HepG2 (cell line): ENCODE results near the gene PPP1R13B. TPM values are rescaled to one million over a fixed set of nuclear protein-coding genes. Genes with fewer than 3 reads are reported as not detected.

ENCODE experiments used
- ARID5B ChIP-seq: IDR thresholded peaks from 2 replicates; pipeline ENCODE4 v1.4.0; 2020; ENCODE audit warnings: mild to moderate bottlenecking, missing genetic modification reagents
- BCL6 ChIP-seq: IDR thresholded peaks from 2 replicates; pipeline ENCODE4 v1.6.1; 2016; ENCODE audit warnings: missing genetic modification reagents, missing compliant biosample characterization
- CBX5 ChIP-seq: sonication (generic); formaldehyde crosslinking; IDR thresholded peaks from 2 replicates; pipeline ENCODE4 v1.4.0; 2020; ENCODE audit warnings: missing genetic modification reagents, borderline replicate concordance
- HDAC2 ChIP-seq: sonication (generic); formaldehyde crosslinking; IDR thresholded peaks from 2 replicates; pipeline ENCODE4 v1.4.0; 2020; ENCODE audit warnings: missing genetic modification reagents
- MED1 ChIP-seq: sonication (generic); formaldehyde crosslinking; IDR thresholded peaks from 2 replicates; pipeline ENCODE4 v1.4.0; 2020; ENCODE audit warnings: missing genetic modification reagents
- MNT ChIP-seq: fragments of 450-650 bp; IDR thresholded peaks from 2 replicates; pipeline ENCODE4 v1.6.1; 2016
- MZF1 ChIP-seq: sonication (generic); formaldehyde crosslinking; IDR thresholded peaks from 2 replicates; pipeline ENCODE4 v1.8.1; 2023; ENCODE audit warnings: mild to moderate bottlenecking, missing genetic modification reagents, borderline replicate concordance
- NR2F1 ChIP-seq, 2 experiments: fragments of 450-650 bp in 1 of 2; formaldehyde crosslinking in 1 of 2; IDR thresholded peaks; 2 replicates each; pipeline versions ENCODE4 v1.5.0 to v1.6.1; 2016 to 2020; ENCODE audit warnings: mild to moderate bottlenecking in 1 of 2, missing compliant biosample characterization in 1 of 2, missing genetic modification reagents in 1 of 2, moderate library complexity in 1 of 2
- NR2F6 ChIP-seq, 2 experiments: IDR thresholded peaks; 2 replicates each; pipeline ENCODE4 v1.6.1; 2016; ENCODE audit warnings: antibody characterized with exemption in 1 of 2, mild to moderate bottlenecking in 1 of 2
- RBFOX2 ChIP-seq: fragments of 200-400 bp; formaldehyde crosslinking; IDR thresholded peaks from 2 replicates; pipeline ENCODE4 v1.6.1; 2017; ENCODE audit warnings: low read depth, mild to moderate bottlenecking, low read length
- RBM39 ChIP-seq: fragments of 200-400 bp; formaldehyde crosslinking; IDR thresholded peaks from one replicate; pipeline ENCODE4 v1.6.1; 2018; ENCODE audit warnings: antibody characterized with exemption, mild to moderate bottlenecking, low read depth, low read length; ENCODE audit not compliant: poor library complexity, severe bottlenecking
- ZBTB20 ChIP-seq: sonication (generic); formaldehyde crosslinking; IDR thresholded peaks from 2 replicates; pipeline ENCODE4 v1.8.1; 2023; ENCODE audit warnings: missing genetic modification reagents, low read depth, mild to moderate bottlenecking, borderline replicate concordance
- ZSCAN31 ChIP-seq: sonication (generic); formaldehyde crosslinking; IDR thresholded peaks from 2 replicates; pipeline ENCODE4 v1.5.0; 2020; ENCODE audit warnings: low read depth, mild to moderate bottlenecking, missing genetic modification reagents
- polyA plus RNA-seq, 8 experiments: library from polyadenylated mRNA; depleted of rRNA in 3 of 8; stranded (reverse) in 7 of 8; unstranded in 1 of 8; fragments of >200 nt; fragmentation: Illumina TruSeq in 4 of 8; extraction: Trizol in 4 of 8; gene quantifications; 2 replicates each; pipeline versions ENCODE4 v1.2.1 to v1.2.3, GENCODE V29; 2011 to 2016; ENCODE audit warnings: low read depth in 4 of 8, missing spikeins in 1 of 8, mixed read lengths in 1 of 8; ENCODE audit not compliant: insufficient read depth in 1 of 8
- total RNA-seq, 5 experiments: library from RNA; depleted of rRNA; stranded (reverse); fragments of >200 nt; fragmentation: Illumina TruSeq; extraction: Trizol; gene quantifications; 2 replicates each; pipeline ENCODE4 v1.2.3, GENCODE V29; 2016; ENCODE audit warnings: low read depth in 1 of 5
- TF ChIP-seq, protein P1 (sequence below): fragments of 450-650 bp; IDR thresholded peaks from 2 replicates; pipeline ENCODE4 v1.6.1; 2017; ENCODE audit warnings: mild to moderate bottlenecking
- TF ChIP-seq, protein P2 (sequence below): sonication (generic); formaldehyde crosslinking; IDR thresholded peaks from 2 replicates; pipeline ENCODE4 v1.4.0; 2020; ENCODE audit warnings: missing genetic modification reagents, borderline replicate concordance
- TF ChIP-seq, protein P3 (sequence below): sonication (generic); formaldehyde crosslinking; IDR thresholded peaks from 2 replicates; pipeline ENCODE4 v1.4.0; 2020; ENCODE audit warnings: missing genetic modification reagents

The PPP1R13B gene
- total and polyA plus RNA-seq, 2 of the 13 experiments (the other 11 are each of a cell fraction or from before 2014, with no cell fraction given) = 4.6 to 9.4 TPM

GRCh38 chr14:103885509-103885932 is 38.1 kb upstream of the PPP1R13B start (continued):
- TF ChIP-seq, protein P1, sequence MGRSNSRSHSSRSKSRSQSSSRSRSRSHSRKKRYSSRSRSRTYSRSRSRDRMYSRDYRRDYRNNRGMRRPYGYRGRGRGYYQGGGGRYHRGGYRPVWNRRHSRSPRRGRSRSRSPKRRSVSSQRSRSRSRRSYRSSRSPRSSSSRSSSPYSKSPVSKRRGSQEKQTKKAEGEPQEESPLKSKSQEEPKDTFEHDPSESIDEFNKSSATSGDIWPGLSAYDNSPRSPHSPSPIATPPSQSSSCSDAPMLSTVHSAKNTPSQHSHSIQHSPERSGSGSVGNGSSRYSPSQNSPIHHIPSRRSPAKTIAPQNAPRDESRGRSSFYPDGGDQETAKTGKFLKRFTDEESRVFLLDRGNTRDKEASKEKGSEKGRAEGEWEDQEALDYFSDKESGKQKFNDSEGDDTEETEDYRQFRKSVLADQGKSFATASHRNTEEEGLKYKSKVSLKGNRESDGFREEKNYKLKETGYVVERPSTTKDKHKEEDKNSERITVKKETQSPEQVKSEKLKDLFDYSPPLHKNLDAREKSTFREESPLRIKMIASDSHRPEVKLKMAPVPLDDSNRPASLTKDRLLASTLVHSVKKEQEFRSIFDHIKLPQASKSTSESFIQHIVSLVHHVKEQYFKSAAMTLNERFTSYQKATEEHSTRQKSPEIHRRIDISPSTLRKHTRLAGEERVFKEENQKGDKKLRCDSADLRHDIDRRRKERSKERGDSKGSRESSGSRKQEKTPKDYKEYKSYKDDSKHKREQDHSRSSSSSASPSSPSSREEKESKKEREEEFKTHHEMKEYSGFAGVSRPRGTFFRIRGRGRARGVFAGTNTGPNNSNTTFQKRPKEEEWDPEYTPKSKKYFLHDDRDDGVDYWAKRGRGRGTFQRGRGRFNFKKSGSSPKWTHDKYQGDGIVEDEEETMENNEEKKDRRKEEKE = no peak
- peak; percentile 48; the same call in 1 of the 2 replicates for TF ChIP-seq ARID5B
- TF ChIP-seq ZBTB20 (CRISPR knock-in tag) = no peak
- TF ChIP-seq, protein P2, sequence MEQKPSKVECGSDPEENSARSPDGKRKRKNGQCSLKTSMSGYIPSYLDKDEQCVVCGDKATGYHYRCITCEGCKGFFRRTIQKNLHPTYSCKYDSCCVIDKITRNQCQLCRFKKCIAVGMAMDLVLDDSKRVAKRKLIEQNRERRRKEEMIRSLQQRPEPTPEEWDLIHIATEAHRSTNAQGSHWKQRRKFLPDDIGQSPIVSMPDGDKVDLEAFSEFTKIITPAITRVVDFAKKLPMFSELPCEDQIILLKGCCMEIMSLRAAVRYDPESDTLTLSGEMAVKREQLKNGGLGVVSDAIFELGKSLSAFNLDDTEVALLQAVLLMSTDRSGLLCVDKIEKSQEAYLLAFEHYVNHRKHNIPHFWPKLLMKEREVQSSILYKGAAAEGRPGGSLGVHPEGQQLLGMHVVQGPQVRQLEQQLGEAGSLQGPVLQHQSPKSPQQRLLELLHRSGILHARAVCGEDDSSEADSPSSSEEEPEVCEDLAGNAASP = peak; percentile 97
- TF ChIP-seq HDAC2 (CRISPR knock-in tag) = peak; percentile 62; the same call in 1 of the 2 replicates
- TF ChIP-seq MNT = no peak
- 0 out of 2 replicates have a peak, but pooled peaks have one; percentile 31 for TF ChIP-seq RBFOX2
- TF ChIP-seq MZF1 = no peak
- TF ChIP-seq CBX5 (CRISPR knock-in tag) = peak; percentile 31; the same call in 1 of the 2 replicates
- TF ChIP-seq NR2F1 (CRISPR knock-in tag; IDR thresholded peaks at IDR 0.05) = peak in 1 of 2 experiments; percentile 54; a peak in 1 of 4 replicates
- peak; percentile 70 for TF ChIP-seq MED1 (CRISPR knock-in tag)
- TF ChIP-seq, protein P3, sequence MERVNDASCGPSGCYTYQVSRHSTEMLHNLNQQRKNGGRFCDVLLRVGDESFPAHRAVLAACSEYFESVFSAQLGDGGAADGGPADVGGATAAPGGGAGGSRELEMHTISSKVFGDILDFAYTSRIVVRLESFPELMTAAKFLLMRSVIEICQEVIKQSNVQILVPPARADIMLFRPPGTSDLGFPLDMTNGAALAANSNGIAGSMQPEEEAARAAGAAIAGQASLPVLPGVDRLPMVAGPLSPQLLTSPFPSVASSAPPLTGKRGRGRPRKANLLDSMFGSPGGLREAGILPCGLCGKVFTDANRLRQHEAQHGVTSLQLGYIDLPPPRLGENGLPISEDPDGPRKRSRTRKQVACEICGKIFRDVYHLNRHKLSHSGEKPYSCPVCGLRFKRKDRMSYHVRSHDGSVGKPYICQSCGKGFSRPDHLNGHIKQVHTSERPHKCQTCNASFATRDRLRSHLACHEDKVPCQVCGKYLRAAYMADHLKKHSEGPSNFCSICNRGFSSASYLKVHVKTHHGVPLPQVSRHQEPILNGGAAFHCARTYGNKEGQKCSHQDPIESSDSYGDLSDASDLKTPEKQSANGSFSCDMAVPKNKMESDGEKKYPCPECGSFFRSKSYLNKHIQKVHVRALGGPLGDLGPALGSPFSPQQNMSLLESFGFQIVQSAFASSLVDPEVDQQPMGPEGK = peak; percentile 70
- peak; percentile 64 for TF ChIP-seq BCL6 (CRISPR knock-in tag)
- no peak for TF ChIP-seq NR2F6 (IDR thresholded peaks at IDR 0.05)
- peak; percentile 72 for TF ChIP-seq NR2F6 (CRISPR knock-in tag; IDR thresholded peaks at IDR 0.05)
- TF ChIP-seq ZSCAN31 (CRISPR knock-in tag) = 0 out of 2 replicates have a peak, but pooled peaks have one; percentile 19
- peak; percentile 3 for TF ChIP-seq RBM39
